Measurements from ENCODE around the gene CELF1.

CELF1 gene

GRCh38 chr11:47508240-47508957 is 44.5 kb downstream of the CELF1 start:
- no peak for DNase-seq

DNA sequence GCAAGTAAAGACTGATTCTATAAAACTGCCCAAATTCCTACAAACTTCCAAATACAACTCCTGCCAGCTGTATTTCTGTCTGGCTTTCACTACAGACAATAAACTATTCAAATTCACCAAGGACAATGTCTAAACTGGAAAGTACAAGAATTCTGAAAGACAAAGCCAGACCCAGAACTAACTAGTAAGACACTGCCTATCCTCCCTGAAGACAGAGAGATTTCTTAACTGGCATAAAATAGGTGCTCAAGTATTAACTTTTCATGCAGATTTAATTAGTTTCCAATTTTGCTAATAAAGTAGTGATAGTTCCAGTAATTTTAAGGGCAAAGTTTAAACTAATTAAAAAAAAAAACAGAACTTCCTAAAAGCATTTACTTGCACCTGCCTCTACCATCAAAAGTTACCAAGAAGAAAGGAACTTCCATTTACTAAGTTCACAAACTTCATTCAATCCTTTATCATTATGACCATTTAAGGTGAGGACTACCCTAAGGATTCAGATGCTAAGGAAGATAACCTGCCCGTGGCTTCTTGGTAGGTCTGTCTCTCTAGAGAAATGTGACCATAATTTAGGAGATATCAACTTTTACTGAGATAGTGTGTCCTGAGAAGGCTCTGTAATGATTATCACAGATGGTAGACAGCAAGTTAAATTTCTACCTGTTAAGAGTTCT is 45.2 kb downstream of the CELF1 start:
- no peak for DNase-seq

DNA sequence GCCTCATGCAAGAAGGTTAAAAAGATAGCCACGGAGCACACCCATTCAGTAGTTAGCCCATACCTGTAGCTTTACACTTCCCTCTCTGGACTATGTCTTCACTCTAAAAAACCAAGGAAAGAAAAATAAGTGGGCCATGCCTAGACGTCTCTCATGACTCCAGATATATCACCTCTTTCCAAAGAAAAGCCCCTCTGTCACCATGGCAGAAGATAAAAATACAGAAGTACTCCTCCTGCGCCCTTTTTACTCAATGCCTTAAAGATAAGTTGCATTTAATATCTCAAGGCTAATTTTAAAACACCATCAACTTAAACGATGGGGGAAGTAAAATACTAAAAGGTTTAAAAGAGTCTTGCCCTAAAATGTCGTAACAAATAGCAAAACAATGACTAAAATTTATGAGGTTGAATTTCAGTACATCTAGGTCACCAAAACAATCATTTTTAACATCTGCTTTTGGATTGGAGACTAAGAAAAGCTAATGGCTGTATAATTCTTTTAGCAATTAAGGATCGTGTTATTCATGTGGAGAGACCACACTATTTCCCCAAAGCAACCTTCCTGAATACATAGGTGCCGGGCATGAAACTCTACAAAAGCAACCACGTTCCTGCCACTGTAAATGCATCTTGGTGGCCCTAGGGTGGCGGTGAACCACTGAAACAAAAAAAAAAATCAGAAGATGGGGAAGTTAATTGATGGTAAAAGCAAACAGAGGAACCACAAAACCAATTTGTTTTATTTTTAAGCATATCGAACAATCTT is 46.0 kb downstream of the CELF1 start:
- no peak for DNase-seq

GRCh38 chr11:47506373-47506772 is 46.6 kb downstream of the CELF1 start:
- no peak for DNase-seq

GRCh38 chr11:47504910-47505309 is 48.0 kb downstream of the CELF1 start:
- no peak for DNase-seq

DNA sequence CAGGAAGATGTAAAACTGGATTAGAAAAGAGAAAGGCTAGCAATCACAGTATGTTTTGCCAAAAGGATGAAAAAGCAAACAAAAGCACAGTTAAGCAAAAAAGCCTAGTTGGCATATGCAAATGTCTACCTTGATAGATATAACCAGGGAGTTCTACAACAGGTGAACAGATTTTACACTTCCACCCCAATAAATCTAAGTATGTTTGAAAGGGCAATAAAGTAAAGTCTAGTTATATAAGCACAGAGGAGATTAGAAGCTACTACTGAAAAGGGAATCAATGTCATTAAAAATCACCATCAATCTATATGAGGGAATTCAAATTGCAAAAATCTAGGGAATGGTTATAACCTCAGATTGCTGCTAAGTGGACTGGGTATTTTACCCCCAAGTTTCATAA is 49.7 kb downstream of the CELF1 start:
- DNase-seq, result no peak

GRCh38 chr11:47502767-47503166 is 50.2 kb downstream of the CELF1 start:
- no peak for DNase-seq

GRCh38 chr11:47501101-47501500 is 51.8 kb downstream of the CELF1 start:
- no peak for DNase-seq

DNA sequence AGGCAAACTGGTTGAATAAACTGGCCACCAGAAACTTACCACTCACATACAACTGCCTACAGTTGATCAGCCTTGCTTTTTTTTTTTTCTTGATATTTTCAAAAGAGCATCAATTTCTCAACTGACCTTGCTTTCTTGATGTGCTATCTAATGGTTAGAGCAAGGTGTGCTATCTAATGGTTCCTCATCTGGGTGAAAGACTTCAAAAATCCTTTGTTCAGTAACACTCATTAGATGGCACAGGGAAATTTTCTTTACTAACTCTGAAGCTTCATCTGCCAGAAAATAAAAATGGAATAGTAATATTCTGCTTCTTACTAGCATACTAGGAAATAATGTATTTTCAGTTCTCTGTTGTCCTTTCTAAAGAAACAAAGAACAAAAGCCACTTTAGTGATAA is 52.8 kb downstream of the CELF1 start:
- DNase-seq, result no peak

DNA sequence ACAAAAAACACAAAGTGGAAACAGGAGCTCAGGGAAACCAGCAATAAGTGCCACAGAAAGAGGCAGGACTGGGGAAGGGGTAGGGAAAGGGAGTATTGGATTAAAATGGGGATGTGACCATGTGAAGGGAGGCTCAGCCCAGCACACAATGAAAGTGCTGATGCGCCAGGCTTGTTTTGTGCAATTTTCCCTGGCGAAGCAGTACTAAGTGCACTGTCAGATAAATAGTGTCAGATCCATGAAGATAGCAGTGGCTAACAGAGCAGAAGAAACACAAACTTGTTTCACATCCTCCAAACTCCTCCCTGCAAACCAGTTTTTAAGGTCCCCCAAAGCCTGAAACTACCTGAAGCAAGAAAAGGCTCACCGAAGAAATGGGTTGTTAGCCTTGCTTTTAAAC is 53.3 kb downstream of the CELF1 start:
- no peak for DNase-seq

DNA sequence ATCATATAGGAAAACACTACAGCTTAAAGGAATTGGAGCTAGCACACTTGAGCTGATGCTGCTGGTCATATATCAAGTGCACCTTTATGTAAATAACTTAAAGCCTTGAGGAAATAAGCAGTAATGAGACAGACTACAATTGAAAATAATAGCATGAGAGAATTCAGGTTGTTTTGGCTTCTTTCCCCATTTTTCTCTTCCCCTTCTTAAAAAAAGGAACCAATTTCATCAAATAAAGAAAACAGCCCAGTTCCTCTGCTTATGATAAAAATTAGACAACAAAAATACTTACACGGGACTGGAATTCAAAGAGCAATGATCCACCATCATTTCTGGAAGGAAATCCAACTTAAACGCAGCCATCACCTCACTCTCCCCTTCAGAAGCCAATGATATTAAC is 53.8 kb downstream of the CELF1 start:
- DNase-seq, result no peak

DNA sequence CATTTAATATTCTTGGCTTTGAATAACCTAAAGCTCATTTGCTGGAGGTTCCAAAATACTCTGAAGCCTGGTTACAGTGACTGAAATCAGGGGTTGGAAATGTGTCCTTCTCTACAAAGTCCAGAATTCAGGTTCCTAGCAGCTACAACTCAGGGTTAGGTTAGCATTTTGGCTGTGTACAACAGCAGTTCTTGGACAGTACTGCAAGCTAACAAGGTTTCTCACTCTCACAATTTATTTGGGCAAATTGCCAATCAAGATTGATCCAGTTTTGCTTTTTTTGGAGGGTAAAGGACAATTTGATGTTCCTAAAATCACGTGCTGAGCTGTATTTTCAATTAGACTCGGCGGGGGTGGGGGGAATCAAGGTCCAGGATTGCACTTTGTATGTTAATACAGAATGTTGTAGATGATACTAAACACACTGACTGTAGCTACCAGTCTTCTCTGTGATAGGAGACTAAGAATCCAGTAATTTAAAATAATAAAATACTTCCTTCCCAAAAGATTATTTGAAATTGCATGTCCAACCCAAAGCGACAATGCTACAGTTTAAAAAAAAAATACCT is 54.3 kb downstream of the CELF1 start:
- DNase-seq, result no peak

GRCh38 chr11:47498149-47498548 is 54.8 kb downstream of the CELF1 start:
- no peak for DNase-seq

DNA sequence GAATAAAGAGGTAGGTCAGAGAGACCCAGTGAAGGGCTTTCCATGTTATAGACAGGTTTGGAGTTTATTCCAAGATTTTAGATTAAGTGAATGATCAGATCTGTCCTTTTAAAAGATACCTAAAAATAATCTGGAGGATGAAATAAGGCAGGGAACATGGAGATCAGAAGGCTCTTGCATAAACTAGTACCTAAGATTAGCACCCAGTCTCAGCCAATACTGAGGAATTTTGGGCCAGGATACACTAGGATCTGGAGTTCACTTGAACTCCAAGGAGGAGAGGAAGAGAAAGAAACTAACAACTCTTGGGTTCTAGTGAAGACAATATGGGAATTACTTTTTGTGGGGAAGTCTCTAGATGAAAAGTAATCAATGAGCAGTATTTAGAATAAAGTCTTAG is 56.1 kb downstream of the CELF1 start:
- DNase-seq, result no peak

- no peak for DNase-seq
Observed at GRCh38 chr11:47495856-47496217, 57.1 kb downstream of the CELF1 start.

DNA sequence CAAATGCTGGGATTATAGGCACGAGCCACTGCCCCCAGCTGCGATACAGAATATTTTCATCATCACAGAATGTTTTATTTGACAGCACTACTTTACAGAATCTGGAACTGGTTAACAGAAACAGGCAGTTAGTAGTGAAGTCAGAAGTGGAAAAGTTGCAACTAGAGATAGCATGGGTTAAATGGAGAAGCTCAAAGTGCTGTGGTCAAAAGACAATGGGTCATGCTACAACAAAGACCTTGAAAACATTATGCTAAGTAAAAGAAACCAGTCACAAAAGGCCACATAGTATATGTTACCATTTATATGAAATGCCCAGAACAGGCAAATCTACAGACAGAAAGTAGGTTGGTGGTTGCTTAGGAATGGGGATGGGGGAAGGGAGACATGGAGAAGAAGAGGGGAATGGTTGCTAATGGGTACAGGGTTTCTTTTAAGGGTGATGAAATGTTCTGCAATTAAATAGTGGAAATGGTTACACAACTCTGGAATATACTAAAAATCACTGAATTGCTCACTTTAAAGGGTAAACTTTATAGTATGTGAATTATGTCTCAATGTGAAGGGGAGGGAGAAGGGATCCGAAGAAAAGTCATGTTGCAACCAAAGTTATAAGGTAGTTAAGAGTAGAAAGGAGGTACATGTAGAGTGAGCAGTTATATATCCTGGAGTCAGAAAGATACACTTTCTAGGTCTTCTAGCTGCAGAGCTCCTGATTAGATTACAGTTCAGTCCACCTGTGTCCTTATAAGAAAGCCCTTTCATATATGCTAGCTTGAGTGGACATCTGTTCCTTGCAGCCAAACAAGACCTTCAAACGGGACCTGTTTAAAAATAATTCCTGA is 57.7 kb downstream of the CELF1 start:
- peak; percentile 55 for DNase-seq

- DNase-seq, result no peak
Observed at GRCh38 chr11:47489395-47489755, 63.6 kb downstream of the CELF1 start.

- no peak for DNase-seq
Observed at GRCh38 chr11:47488674-47489394, 64.1 kb downstream of the CELF1 start.

- no peak for DNase-seq
Observed at GRCh38 chr11:47488111-47488510, 64.8 kb downstream of the CELF1 start.

- DNase-seq, result no peak
Observed at GRCh38 chr11:47487421-47487820, 65.5 kb downstream of the CELF1 start.

GRCh38 chr11:47485107-47485506 is 67.8 kb downstream of the CELF1 start:
- no peak for DNase-seq

- no peak for DNase-seq
Observed at GRCh38 chr11:47483457-47483856, 69.5 kb downstream of the CELF1 start.

Data from fibroblast of skin of back (primary cell).